HG02943 (cell line): ENCODE measurements around the gene PPFIBP1.
"Not testable (repeated sequence)": the region's sequence is repeated elsewhere in the genome, so short reads cannot be mapped to it uniquely, and the experiment has no call there.

Source experiments
- ATAC-seq: cut with Tn5 transposase; IDR thresholded peaks from one replicate; pipeline ENCODE4 v1.9.1; 2021; ENCODE audit warnings: mild to moderate bottlenecking, low read depth, moderate library complexity; ENCODE audit not compliant: unreplicated experiment

The PPFIBP1 gene

DNA sequence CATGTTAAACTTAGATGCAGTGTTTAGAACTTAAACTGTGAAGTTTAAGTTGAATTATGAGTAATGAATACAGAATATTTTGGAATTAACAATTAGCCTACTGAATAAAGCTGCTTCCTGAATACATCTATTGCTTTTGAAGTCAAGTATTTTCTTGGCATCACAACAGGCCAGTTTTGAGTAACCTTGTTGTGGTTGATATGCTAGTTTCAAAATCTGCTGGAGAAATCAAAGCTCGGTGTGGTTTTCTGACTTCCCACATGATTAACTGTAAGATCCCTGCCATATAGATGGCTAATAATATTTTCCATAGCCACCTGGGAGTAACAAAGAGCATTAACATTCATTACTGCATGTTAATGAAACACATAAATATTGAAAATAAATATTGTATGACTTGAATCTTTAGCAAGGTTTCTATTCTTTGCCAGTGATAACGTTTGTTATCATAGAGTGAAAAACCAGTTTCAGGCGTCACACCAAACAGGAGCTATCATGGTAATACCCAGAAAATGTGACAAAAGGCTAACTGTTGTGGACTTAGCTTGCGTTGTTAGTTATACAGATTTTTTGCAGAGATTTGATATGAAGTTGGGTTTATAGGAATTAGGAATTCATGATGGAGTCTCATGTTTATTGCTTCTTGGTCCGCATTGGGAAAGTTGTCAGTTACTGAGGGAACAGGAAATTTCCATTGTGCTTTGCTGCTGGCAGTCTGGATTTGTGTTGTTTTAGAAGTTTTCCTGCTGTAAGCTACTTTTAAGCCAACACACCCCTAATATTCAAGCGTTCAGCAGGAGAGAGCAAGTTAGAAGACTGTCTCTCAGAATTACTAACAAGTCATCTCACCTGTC is 32.1 kb downstream of the PPFIBP1 start:
- no peak for ATAC-seq

DNA sequence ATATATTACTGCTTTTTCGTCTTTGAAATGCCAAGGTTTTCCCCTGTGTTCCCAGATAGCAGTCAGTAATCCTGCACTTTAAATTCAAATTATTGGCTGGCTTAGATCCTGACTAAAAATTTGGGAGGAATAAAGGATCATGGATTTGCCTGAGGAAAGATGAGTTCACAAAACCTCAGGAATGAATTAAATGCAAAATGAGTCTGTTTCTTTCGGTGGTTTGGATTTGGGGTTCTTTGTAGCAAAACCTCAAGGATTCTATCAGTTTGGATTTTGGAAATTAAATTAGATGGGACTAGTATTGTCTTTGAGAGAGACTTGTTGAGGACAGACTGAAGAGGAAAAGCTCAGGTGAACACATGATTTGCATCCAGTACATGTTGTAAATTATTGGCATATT is 36.1 kb downstream of the PPFIBP1 start:
- ATAC-seq = no peak

GRCh38 chr12:27561535-27562350 is 37.7 kb downstream of the PPFIBP1 start:
- ATAC-seq = no peak

- ATAC-seq = no peak
These were observed 40.7 kb downstream of the PPFIBP1 start for GRCh38 chr12:27564612-27565213.

DNA sequence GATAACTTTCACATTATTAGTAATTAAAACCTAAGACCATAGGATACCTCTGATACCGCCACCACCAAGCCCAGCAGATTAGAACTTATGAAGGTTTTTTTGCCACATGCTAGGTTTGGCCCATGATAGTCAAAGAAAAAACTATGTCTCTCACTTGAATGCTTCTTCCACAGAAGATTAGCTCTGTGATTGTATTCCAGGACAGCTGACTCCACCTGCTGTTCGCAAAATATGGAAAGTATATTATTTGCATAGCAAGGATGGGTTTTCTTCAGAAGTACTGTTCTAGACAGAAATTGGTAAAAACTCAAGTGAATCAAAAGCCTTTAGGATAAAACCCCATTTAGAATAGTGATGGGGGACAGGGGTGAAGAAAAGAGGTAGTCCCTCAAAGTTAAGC is 42.2 kb downstream of the PPFIBP1 start:
- ATAC-seq = no peak

DNA sequence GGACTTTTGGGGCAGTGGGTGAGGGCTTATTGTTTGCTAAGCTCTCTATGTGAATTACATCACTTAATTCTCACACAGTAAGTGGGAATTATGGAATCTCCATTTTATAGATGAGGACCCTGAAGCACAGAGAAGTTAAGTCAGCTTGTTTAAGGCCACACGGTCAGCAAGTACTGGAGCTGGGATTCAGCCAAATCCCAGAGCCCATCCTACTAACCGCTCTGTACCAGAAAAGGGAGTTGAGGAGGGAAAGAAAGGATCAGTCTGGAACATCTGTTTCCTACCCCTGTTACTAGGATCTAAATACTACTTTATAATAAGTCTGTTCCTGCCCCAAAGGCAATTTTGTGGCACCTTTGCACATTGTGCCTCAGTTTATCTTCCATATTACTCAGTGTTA is 42.6 kb downstream of the PPFIBP1 start:
- no peak for ATAC-seq

GRCh38 chr12:27571463-27571862 is 47.5 kb downstream of the PPFIBP1 start:
- no peak for ATAC-seq

- no peak for ATAC-seq
These were observed 48.7 kb downstream of the PPFIBP1 start for GRCh38 chr12:27572486-27573255.

- ATAC-seq = no peak
These were observed 50.0 kb downstream of the PPFIBP1 start for GRCh38 chr12:27573972-27574371.

DNA sequence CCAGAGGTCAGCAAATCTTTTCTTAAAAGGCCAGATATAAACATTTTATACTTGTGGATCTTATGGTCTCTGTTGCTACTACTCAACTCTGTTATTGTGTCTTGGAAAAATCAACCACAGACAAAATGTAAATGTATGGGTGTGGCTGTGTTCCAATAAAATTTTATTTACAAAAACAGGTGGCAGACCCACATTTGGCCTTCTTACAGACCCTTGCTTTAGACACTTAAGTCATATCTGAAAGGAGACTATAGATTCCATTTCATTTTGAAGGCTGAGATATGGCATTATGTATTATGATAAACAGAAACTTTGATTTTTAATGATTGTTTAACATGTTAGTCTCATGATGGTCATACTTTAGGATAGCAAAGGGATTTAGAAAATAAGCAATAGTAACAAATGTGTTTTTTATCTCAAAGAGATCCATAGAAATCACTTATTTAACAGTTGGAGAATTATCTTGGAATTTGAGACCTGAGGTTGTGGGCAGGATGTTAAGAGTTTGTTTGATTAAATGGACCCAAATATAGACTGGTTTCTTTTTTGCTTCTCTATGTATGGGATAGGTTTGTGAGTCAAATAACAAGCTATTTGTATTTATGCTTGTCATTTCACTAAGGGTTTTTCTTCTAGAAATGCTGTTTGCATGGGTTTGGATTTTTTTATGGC is 51.2 kb downstream of the PPFIBP1 start:
- no peak for ATAC-seq

DNA sequence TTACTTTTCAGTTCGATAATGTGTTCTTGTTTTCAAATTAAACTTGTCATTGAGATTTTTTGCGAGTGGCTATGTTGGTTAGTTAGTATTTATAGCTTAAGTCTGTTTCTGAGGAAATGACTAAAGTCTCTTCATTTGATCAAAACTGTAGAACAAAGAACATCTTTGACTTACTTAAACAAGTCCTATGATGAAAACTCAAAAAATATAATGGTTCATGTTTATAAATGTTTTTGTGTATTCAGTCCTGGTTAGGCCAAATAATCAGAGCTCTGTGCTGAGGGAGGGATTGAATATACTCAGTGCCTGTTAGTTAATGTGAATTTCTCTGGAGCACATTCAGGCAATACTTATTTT is 51.7 kb downstream of the PPFIBP1 start:
- ATAC-seq = no peak

DNA sequence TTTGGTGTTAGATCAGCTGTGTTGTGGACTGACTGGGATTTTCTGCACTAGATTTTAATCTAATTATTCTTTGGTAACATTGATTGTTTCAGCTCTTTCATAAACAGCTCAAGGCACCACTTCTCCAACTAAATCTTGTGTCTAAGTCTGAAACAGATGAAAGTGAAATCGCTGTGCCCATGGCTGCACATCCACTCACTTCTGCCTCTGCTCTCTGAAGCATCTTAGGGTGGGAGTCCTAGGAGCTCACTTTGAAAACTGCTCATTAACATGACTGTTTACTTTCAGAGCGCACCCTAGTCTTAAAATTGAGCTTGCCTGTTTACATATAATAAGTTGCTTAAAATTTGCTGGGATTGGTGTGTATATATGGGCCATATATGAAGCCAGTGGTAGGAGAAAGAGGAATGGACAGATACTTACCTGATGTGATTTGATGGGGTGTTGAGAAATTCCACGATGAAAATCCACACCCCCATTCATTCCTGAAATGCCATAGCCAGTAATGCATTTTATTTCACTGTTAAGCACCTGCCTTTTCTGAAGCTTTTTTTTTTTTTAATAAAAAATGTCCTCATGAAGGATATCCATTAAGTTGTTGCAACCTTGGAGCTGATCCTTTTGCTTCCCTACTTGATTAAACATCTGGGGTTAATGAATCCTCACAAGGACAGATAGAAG is 52.8 kb downstream of the PPFIBP1 start:
- ATAC-seq = no peak

DNA sequence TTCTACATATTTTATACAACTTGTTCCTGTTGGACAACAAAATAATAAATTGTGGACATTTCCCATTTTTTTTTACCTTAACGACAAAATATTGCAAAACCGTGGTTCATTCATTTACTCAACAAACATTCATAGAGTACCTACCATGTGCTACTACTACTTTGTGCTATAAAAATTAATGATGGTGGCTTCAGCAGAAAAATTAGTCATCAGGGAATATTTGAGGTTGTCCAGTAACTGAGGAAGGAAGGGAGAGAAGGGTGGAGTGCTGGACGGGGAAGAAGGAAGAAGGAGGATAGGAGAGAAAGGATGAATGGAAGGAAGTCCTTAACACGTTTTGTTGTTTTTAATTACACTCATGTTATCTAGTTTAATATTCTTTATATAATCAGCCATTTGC is 53.7 kb downstream of the PPFIBP1 start:
- ATAC-seq = no peak

GRCh38 chr12:27578689-27579372 is 54.8 kb downstream of the PPFIBP1 start:
- ATAC-seq = no peak

DNA sequence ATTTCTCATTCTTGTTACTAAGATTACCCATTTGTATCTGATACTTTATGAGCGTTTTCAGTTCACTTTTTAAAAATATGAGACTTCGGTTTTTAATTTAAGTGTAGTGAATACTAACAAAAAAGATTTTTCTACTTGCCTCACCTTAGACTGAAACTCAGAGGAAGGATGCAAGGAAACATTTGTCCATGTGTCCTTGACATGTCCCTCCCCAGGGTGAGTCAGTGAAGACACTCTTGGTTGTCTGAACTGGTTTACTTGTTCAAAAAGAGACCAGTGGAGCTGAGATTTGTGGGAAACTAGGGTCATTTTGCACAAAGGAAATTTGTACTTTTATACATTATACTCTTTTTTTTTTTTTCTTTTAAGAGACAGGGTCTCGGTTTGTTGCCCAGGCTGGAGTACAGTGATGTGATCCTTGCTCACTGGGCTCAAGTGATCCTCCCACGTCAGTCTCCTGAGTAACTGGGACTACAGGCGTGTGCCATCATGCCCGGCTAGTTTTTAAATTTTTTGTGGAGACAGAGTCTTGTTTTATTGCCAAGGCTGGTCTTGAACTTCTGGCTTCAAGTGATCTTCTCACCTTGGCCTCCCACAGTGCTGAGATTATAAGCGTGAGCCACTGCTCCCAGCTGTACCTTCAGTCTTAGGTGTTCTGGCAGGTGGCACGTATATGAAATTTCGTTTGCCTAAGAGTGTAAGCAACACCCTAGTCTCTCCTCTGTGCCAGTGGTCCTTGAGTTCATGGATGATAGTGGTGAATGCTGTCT is 56.7 kb downstream of the PPFIBP1 start:
- ATAC-seq = no peak

DNA sequence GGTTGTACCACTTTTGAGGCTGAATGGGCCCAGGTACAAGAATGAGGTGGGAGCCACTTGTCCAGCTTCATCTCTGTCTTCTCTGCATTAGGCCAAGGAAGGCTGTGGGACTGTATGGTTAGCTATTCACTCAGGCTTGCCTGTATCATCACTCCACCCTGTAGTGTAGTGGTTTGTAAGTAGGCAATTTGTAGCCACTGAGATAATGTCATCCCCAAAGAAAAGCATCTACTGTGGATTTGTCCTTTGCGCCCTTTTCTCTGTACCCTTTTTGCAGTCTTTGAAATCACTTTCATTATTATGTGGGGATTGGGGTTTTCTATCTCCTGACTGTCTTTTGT is 57.3 kb downstream of the PPFIBP1 start:
- not testable (repeated sequence) for ATAC-seq

GRCh38 chr12:27581833-27582232 is 57.8 kb downstream of the PPFIBP1 start:
- not testable (repeated sequence) for ATAC-seq

DNA sequence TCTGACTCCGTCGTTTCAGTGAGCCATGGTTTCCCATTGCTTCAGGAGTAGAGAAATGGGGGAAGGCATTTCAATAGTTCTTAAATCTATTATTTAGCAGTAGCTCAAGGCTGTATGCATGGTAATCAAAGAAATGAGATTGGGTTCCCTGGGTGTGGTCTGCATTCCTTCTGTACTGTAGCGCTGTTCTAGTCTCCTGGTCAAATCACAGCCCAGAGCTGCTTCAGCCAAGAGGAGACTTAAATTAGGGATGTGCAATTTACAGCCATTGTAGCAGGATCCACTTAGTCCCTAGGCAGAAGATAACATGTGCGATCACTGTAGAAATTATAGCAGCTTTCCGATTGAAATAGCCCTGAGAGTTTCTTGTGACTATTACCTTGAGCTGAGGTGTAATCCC is 58.4 kb downstream of the PPFIBP1 start:
- ATAC-seq = not testable (repeated sequence)
